Effector CD4-positive, alpha-beta T cell (primary cell): Measurements from ENCODE around the gene C19orf53.
"Not testable (repeated sequence)": the region's sequence is repeated elsewhere in the genome, so short reads cannot be mapped to it uniquely, and the experiment has no call there.

Experiments
- DNase-seq: peaks from one replicate; pipeline ENCODE4 v3.0.0-alpha.2; 2020

Gene C19orf53

DNA sequence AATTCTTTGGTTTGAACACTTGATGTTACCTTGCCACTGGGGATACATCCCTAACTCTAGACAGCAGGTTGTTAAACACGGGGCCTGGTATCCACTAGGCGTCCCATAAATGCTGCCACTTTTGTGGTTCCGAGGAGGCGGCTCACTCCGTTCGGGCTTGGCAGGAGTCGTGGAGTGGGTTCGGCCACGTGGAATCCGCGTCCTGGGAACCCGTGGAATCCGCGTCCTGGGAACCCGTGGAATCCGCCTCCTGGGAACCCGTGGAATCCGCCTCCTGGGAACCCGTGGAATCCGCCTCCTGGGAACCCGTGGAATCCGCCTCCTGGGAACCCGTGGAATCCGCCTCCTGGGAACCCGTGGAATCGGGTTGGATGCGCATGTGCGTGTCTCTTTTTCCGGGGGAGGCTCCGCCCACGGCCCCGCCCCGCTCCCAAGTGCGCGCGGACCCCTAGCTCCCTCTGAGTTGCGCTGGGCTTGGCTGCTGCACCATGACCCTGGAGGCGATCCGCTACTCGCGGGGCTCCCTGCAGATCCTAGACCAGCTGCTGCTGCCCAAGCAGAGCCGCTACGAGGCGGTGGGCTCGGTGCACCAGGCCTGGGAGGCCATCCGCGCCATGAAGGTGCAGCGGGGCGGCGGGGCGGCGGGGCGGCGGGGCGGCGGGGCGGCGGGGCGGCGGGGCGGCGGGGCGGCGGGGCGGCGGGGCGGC, 10.0 kb upstream of the C19orf53 start, which contains the start of gene MRI1:
Gene MRI1 (plus strand): TSS at position 422 of the 707 bp plus-strand sequence. CDS start 67 bp downstream, at position 489.
- peak; percentile 46 for DNase-seq

DNA sequence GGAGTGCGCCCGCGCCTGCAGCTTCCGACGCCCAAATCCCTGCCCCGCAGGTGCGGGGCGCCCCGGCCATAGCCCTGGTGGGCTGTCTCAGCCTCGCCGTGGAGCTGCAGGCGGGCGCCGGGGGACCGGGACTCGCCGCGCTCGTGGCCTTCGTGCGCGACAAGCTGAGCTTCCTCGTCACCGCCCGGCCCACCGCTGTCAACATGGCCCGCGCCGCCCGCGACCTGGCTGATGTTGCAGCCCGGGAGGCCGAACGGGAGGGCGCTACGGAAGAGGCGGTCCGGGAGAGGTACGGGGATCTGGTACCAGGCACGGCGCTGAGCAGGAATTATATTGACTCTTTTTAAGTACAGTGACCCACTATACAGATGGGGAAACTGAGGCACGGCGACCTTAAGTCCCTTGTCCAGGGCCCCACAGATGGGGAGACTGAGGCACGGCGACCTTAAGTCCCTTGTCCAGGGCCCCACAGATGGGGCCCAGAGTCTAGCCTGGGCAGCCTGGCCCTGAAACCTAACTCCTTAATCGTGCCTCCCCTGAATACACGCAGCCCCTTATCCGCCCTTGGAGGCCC, 9.3 kb upstream of the C19orf53 start:
- DNase-seq: peak; percentile 28

DNA sequence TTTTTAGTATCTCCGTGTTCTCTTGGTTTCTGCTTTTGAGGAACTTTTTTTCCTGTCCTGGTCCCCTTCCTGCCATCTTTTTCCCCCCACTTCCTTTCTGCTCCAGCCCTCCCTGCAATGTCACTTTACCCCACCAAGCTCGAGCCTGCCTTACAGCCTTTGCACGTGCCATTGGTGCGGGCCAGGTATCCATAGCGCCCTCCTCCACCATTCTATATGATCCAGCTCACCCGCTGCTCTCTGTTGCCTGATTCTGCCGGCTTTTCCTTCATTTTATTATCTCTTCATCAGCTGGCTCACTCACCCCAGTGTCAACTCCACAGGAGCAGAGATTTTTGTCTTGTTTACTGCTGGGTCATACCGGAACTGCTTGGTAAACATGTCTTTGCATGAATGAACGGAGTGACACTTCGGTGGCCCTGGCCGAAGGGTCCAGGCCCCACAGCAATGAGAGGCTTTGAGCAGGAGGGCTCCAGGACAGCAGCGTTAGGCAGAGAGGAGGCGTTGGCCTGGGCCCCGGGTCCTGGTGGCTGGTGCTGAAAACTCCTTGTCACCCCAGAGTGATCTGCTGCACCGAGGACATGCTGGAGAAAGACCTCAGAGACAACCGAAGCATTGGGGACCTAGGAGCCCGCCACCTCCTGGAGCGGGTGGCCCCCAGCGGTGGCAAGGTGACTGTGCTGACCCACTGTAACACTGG, 8.7 kb upstream of the C19orf53 start:
- DNase-seq: no peak

DNA sequence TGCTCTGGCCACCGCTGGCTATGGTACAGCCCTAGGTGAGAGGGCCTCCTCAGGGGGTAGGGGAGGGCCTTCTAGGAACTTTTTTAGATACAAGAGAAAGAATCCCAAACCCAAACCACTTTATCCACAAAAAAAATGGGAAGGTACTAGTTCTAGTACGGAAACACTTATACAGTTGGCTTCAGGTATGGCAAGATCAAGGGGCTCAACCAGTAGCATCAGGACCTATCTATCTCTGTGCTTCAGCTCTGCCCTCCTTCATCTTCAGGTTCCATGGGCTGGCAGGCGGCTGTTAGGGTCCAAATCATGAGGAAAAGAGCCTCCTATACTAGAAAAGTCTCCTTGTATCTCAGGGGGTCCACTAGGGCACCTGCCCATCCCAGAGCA, 8.2 kb upstream of the C19orf53 start:
- DNase-seq: no peak

DNA sequence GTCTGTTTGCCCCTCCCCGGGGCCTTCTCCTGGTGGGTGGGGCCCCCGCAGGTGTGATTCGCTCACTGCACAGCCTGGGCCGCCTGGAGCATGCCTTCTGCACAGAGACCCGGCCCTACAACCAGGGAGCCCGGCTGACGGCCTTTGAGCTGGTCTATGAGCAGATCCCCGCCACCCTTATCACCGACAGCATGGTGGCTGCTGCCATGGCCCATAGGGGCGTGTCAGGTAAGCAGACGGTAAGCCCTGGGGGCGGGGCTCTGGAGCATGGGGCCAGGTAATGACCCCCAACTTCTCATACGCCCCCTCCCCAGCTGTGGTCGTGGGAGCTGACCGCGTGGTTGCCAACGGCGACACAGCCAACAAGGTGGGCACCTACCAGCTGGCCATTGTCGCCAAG, 5.7 kb upstream of the C19orf53 start:
- no peak for DNase-seq

DNA sequence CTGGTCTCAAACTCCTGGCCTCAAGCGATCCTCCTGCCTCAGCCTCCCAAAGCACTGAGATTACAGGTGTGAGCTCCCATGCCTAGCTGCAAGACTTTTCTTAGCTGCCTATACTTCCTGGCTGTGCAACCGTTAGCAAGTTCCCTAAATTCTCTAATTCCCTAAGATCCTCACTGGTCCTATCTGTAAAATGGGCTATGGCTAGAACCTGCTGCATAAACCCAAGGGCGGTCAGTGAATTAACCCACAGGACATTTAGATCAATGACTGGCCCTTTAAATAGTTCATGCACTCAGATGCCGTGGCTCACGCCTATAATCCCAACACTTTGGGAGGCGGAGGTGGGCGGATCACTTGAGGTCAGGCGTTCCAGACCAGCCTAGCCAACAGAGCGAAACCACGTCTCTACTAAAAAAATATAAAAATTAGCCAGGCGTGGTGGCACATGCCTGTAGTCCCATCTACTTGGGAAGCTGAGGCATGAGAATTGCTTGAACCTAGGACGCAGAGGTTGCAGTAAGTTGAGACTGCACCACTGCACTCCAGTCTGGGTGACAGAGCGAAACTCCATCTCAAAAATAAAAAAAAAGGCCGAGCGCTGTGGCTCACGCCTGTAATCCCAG, 4.1 kb upstream of the C19orf53 start:
- no peak for DNase-seq

DNA sequence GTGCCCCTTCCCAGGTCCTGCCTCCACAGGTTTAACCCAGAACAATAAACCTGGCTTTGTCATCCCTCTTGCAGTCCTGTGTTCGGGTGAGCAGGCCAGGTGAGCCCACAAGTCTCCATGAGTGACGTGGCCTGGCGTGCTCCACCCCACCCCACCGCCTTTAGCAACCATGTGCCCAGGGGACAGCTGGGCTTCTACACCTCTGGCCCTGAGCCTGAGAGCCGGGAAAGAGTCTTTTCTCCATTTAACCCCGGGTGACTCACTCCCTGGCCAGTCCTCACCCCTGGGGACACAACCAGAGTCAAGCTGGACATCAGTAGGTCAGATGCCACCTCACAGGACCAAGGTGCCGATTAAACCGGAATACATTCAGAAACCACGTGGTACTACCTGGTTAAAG, 4.1 kb downstream of the C19orf53 start:
- DNase-seq: no peak

DNA sequence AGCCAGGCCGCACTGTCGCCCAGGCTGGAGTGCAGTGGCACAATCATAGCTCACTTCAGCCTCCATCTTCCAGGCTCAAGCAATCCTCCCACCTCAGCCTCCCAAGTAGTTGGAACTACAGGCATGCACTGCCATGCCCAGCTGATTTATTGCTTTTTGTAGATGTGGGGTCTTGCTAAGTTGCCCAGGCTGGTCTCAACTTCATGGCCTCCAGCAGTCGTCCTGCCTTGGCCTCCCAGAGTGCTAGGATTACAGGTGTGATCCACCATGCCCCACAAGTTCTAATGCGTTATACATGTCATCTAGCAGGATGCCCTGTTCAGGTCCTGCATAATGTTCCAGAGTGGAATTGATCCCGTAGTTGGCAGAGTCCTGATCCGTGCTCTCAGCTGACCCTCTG, 4.6 kb downstream of the C19orf53 start:
- no peak for DNase-seq

DNA sequence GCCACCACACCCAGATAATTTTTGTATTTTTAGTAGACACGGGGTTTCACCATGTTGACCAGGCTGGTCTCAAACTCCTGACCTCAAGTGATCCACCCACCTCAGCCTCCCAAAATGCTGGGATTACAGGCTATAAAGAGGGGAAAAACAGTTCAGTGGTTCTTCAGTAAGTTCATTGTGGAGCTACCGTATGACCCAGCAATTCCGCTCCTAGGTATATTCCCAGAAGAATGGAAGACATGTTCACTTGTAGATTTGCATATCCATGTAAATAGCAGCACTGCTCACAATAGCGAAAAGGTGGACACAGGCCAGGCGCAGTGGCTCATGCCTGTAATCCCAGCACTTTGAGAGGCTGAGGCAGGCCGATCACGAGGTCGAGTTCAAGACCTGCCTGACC, 5.5 kb downstream of the C19orf53 start:
- DNase-seq: not testable (repeated sequence)

DNA sequence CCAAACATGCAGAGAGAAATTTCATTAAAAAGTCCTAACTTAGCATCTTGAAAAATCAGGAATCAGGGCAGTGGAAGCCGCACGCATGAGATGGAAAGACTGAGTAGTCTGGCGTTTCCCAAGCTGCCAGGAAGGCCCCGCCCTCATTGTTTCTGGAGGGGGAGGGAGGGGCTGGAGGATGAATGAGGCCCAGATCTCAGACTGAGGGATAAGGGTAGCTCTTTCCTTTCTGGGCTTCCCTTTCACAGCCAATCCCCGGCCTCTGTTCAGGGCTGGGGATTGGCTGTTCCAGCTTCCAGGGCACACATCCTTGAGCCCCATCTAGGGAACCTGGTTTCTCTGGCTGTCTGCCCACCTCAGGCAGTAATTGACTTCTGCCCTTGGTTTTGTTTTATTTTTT, 7.3 kb downstream of the C19orf53 start:
- DNase-seq: no peak

DNA sequence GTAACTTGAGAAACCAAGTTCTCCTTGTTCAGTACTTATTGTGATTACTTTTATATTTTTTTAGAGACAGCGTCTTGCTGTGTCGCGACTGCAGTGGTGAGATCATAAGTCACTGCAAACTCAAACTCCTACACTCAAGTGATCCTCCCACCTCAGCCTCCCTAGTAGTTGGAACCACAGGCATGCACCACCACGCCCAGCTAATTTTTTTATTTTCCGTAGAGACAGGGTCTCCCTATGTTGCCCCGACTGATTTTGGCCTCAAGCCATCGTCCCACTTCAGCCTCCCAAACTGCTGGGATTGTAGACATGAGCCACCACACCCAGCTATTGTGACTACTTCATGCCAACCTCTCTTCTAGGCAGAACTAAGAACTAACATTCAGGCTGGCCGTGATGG, 8.3 kb downstream of the C19orf53 start:
- DNase-seq: no peak

DNA sequence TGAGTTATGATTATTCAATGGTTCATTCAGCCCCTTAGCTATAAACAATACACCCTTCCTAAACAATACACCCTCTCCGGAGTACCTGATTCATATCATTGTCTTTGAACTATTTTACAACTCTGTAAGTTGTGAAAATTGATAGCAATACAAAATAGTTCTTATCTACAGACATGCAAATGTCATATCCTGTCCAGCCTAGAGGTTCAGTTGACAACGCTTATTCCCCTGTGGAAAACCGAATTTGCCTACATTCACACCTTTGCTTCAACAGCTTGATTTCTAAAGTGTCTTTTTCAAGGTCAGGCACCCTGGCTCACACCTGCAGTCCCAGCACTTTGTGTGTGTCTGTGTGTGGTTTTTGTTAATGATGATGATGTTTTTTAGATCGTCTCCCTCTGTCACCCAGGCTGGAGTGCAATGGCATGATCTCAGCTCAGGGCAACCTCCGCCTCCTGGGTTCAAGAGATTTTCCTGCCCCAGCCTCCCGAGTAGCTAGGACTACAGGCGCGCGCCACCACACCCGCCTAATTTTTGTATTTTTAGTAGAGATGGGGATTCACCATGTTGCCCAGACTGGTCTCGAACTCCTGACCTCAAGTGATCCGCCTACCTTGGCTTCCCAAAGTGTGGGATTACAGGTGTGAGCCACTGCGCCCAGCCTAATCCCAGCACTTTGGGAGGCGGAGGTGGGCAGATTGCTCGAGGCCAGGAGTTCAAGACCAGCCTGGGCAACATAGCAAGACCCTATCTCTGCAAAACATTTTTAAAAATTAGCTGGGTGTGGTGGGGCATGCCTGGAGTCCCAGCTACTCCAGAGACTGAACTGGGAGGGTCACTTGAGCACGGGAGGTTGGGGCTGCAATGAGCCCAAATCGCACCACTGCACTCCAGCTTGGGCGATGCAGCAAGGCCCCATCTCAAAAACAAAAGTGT, 9.6 kb downstream of the C19orf53 start:
- no peak for DNase-seq

DNA sequence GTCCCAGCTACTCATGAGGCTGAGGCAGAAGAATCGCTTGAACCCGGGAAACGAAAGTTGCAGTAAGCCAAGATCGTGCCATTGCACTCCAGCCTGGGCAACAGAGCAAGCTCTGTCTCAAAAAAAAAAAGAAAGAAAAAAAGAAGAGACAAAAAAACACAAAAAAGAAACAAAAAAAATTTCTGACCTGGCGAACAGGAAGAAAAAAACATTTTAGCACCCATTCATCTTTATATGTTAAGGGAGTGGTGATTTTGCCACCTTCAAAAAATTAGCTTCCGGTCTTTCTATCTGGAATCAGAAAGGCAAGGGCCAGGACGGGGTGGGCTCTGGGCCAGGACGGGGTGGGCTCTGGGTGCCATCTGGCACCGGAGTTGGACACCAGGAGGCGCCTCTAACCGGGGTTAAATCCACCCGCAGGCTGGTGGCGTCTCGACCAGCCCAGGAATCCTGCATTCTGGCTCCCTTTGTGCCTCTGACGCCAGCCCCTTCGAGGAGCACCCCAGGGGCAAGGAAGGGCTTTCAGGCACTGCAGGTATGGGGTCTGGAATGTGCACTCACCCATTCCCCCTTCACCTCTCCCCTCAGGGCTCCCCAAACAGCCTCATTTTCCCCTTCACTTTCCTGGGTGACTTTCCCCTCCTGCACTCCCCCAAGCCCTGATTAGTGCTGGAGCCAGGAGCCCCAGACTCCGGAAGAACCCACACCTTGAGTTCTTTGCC, 10.6 kb downstream of the C19orf53 start:
- peak; percentile 63 for DNase-seq

DNA sequence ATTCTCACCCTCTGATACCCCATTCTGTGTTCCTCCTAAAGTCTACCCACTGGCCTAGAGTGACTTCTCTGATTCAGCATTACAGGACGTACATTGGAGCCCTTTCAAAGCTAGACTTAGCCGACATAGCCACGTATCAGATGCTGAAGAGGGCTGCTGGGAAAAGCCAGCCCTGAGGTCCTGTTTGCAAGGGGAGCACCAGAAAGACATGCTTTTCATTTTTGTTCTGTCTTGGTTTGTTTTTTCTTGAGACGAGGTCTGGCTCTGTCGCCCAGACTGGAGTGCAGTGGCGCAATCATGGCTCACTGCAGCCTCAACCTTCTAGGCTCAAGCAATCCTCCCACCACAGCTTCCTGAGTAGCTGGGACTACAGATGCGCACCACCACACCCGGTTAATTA, 14.7 kb downstream of the C19orf53 start:
- DNase-seq: no peak

DNA sequence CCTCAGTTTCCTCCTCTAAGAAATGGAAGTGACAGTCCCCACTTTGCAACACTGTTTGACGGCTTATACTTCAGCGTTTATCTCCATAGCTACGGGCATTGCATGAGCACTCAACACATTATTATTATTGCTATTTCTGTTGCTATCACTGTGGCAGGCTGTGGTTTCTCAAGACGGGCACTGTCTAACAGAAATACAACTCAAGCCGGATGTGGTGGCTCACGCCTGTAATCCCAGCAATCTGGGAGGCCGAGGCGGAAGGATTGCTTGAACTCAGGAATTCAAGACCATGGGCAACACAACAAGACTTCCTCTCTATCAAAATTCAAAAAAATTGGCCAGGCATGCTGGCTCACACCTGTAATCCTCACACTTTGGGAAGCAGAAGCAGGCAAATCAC, 16.1 kb downstream of the C19orf53 start:
- no peak for DNase-seq

DNA sequence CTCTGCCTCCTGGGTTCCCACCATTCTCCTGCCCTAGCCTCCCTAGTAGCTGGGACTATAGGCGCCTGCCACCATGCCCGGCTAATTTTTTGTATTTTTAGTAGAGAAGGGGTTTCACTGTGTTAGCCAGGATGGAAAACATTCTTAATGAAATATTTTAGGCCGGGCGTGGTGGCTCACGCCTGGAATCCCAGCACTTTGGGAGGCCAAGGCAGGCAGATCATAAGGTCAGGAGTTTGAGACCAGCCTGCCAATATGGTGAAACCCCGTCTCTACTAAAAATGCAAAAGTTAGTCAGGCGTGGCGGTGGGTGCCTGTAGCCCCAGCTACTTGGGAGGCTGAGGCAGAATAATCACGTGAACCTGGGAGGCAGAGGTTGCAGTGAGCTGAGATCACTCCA, 19.1 kb downstream of the C19orf53 start:
- DNase-seq: not testable (repeated sequence)

DNA sequence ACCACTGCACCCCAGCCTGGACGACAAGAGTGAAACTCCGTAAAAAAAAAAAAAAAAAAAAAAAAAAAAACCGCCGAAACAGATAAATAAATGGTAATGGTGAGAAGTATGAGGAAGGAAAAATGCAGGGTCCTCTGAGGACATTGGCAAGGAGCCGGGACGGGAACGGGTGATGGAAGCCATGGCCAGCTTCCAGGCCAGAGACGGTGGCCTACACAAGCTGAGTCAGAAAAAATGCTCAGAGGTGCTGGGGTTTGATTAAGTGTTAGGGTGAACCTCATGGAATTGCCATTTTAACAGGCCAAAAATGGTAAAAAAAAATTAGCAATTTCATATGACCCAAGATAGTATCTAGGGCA, 20.1 kb downstream of the C19orf53 start:
- DNase-seq: no peak

DNA sequence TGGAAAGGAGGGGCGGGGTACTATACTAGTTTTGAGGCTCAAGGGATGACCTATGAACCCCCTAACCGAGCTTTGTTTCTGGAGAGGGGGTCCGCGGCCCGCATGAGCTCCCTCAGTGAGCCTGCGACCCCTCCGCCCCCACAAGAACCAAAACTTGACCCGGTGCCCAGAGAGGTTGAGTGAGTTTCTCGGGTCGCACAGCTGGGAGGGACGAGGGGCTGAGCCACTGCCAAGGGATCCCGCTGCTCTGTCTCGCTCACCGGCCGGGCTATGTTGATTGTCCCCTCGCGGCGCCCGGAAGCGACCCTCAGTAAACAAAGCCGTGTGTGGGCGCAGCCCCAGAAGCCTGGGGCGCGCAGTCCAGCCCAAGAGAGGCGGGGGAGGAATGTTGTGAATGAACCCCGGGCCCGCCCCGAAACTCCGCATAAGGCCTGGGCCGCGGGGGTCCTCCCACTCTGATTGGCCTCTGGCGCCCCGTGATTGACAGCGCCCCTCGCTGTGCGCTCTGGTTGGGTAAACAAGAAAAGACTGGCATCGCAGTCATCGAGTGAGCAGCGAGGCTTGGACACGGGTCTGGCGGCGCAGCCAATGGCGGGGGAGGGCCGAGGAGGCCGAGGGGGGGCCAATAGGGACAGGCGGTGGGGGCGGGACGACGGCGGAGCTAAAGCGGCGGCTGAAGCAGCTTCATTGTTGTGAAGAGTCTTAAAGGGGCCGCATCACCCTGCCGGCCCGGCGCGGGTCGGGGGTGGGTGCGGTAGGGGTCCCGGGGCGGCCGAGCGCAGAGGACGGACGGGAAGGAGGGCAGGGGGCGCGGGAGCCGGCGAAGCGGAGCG, 20.7 kb downstream of the C19orf53 start, which contains the start of gene ZSWIM4:
Gene ZSWIM4 (plus strand): TSS at position 687 of the 833 bp plus-strand sequence. CDS start 206 bp downstream, outside the sequence.
- DNase-seq: peak; percentile 76

DNA sequence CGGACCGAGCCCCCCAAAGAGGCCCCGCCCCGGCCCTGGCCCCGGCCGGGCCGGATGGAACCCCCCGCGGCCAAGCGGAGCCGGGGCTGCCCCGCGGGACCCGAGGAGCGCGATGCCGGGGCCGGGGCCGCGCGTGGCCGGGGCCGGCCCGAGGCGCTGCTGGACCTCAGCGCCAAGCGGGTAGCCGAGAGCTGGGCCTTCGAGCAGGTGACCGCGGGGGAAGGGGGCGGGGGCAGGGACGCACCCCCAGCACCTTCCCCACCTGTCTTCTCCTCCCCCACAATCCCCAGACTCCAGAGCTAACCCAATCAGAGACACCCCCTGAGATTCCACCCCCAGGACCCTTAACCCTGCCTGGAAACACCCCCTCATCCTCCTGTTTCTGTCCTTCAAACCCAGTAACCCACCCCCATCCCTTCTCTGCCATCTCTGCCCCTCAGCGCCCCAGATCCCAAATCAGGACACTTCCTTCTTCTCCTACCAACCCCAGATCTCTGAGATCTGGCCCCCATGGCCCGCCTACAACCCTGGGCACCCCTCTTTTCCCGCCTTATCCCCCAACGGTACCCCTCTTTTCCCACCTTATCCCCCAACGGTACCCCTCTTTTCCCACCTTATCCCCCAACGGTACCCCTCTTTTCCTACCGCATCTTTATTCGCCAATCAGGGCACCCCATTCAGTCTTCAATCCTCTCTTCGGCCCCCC, 21.5 kb downstream of the C19orf53 start:
- DNase-seq: no peak
